Measurements from ENCODE around the gene GRIK5.

GRIK5 gene

GRCh38 chr19:42093926-42094325, 23.9 kb upstream of the GRIK5 start:
- no peak for DNase-seq

GRCh38 chr19:42093505-42093904, 23.5 kb upstream of the GRIK5 start:
- no peak for DNase-seq

- DNase-seq: no peak
Observed at GRCh38 chr19:42092350-42092749, 22.3 kb upstream of the GRIK5 start.

GRCh38 chr19:42091742-42092141, 21.7 kb upstream of the GRIK5 start:
- no peak for DNase-seq

GRCh38 chr19:42091300-42091699, 21.3 kb upstream of the GRIK5 start:
- DNase-seq: no peak

- DNase-seq: no peak
Observed at GRCh38 chr19:42090672-42091071, 20.7 kb upstream of the GRIK5 start.

GRCh38 chr19:42089772-42090171, 19.8 kb upstream of the GRIK5 start:
- no peak for DNase-seq

- DNase-seq: no peak
Observed at GRCh38 chr19:42089191-42089750, 19.3 kb upstream of the GRIK5 start.

- DNase-seq: no peak
Observed at GRCh38 chr19:42088471-42089190, 18.6 kb upstream of the GRIK5 start.

- no peak for DNase-seq
Observed at GRCh38 chr19:42086770-42087550, 17.0 kb upstream of the GRIK5 start.

GRCh38 chr19:42086188-42086736, 16.3 kb upstream of the GRIK5 start:
- DNase-seq: no peak

- no peak for DNase-seq
Observed at GRCh38 chr19:42083537-42083936, 13.5 kb upstream of the GRIK5 start.

- no peak for DNase-seq
Observed at GRCh38 chr19:42081584-42082203, 11.7 kb upstream of the GRIK5 start.

- no peak for DNase-seq
Observed at GRCh38 chr19:42080764-42081375, 10.9 kb upstream of the GRIK5 start.

- DNase-seq: no peak
Observed at GRCh38 chr19:42079886-42080763, 10.1 kb upstream of the GRIK5 start.

- no peak for DNase-seq
Observed at GRCh38 chr19:42079276-42079669, 9.3 kb upstream of the GRIK5 start.

- DNase-seq: no peak
Observed at GRCh38 chr19:42078538-42079275, 8.7 kb upstream of the GRIK5 start.

- DNase-seq: no peak
Observed at GRCh38 chr19:42078058-42078457, 8.1 kb upstream of the GRIK5 start.

- DNase-seq: no peak
Observed at GRCh38 chr19:42076380-42076944, 6.5 kb upstream of the GRIK5 start.

- DNase-seq: peak; percentile 93 to 95 (median 94)
Observed at GRCh38 chr19:42075616-42076379, 5.8 kb upstream of the GRIK5 start, which contains the start of gene ZNF574. TSS of gene ZNF574 (plus strand) at chr19:42076166. CDS start at chr19:42078607, 2,441 bp downstream.

All from activated CD4-positive, CD25-positive, alpha-beta regulatory T cell (primary cell).